Prostate gland (tissue), 2 donors: ENCODE results near the gene SH3PXD2B. TPM values are rescaled to one million over a fixed set of nuclear protein-coding genes. Genes with fewer than 3 reads are reported as not detected.

Source experiments
- DNase-seq: peaks from one replicate; pipeline ENCODE4 v3.0.0-alpha.2; 2019; ENCODE audit warnings: low spot score
- H3K27ac ChIP-seq, 2 donors: fragments of 200-600 bp; sonication (generic); 2 replicates each; pipeline ENCODE4 v1.5.1; 2017 to 2019
- H3K27me3 ChIP-seq: fragments of 200-600 bp; sonication (generic); replicated peaks from 2 replicates; pipeline ENCODE4 v1.5.1; 2019; ENCODE audit not compliant: insufficient read depth
- H3K36me3 ChIP-seq, 2 donors: fragments of 200-600 bp; sonication (generic); 1 replicate in 1 of 2; 2 replicates in 1 of 2; pipeline versions ENCODE4 v1.5.1 to v1.8.1; 2017 to 2019
- H3K4me1 ChIP-seq: fragments of 200-600 bp; sonication (generic); replicated peaks from 2 replicates; pipeline ENCODE4 v1.5.1; 2019
- H3K4me3 ChIP-seq, 2 donors: fragments of 200-600 bp; sonication (generic); 2 replicates each; pipeline ENCODE4 v1.5.1; 2017 to 2019
- H3K9me3 ChIP-seq: fragments of 200-600 bp; sonication (generic); 2 replicates; pipeline ENCODE4 v1.5.1; 2017
- CTCF ChIP-seq, 4 experiments: fragments of 200-600 bp in 2 of 4; fragments of 450-650 bp in 2 of 4; sonication (generic) in 2 of 4; IDR thresholded peaks; 1 replicate in 3 of 4; 2 replicates in 1 of 4; pipeline ENCODE4 v1.5.1; 2016 to 2019; ENCODE audit warnings: antibody characterized with exemption in 4 of 4, mild to moderate bottlenecking in 2 of 4, moderate library complexity in 2 of 4
- POLR2A ChIP-seq: fragments of 450-650 bp; IDR thresholded peaks from one replicate; pipeline ENCODE4 v1.6.1; 2016; ENCODE audit warnings: antibody characterized with exemption, mild to moderate bottlenecking
- POLR2AphosphoS5 ChIP-seq: sonication (generic); formaldehyde crosslinking; IDR thresholded peaks from one replicate; pipeline ENCODE4 v1.6.1; 2017; ENCODE audit warnings: antibody characterized with exemption
- WGBS: methylation state at CpG from one replicate; pipeline ENCODE4 v1.1.5; 2018; 5-methylcytosine and 5-hydroxymethylcytosine counted together
- intact Hi-C: fragments of 100-400 bp; cut with DNase I; formaldehyde crosslinking; loops from one replicate; pipeline ENCODE4 v1.14.2; 2022
- total RNA-seq, 2 donors: library from RNA; depleted of rRNA; stranded (reverse); fragments of >200 nt; gene quantifications; one replicate each; pipeline ENCODE4 v1.1.0, GENCODE V29; 2016

The SH3PXD2B gene
- total RNA-seq, 2 donors from 2014 or later: 15.8 to 38.0 TPM

GRCh38 chr5:172450861-172451695, 3.2 kb downstream of the SH3PXD2B start:
- 79% methylated on average over 7 of the region's 7 CpGs for WGBS
- no peak for TF ChIP-seq POLR2AphosphoS5
- TF ChIP-seq CTCF (IDR thresholded peaks at IDR 0.05): peak in 3 of 4 experiments; percentile 50 to 58 (median 58)
- no peak overlapping the region for H3K4me3 ChIP-seq
- no peaks in the 10 kb centered on the region for H3K36me3 ChIP-seq
- peaks cover 9% of the 10 kb centered on the region for H3K4me1 ChIP-seq
- H3K9me3 ChIP-seq: no peaks in the 10 kb centered on the region
- intact Hi-C loops: loop anchor here (5.0 to 10.0 kb wide), 2 partner anchors 39 to 166 kb away; partner anchors contain the start of gene UBTD2
- peak overlapping the region; percentile 81 to 85 for H3K27ac ChIP-seq
- DNase-seq: no peak
- H3K27me3 ChIP-seq: no peaks in the 10 kb centered on the region

GRCh38 chr5:172450453-172450852, 3.9 kb downstream of the SH3PXD2B start:
- Histone ChIP-seq H3K27me3 (no peaks in the 10 kb centered on the region), H3K36me3 (no peaks in the 10 kb centered on the region), H3K9me3 (no peaks in the 10 kb centered on the region), H3K4me1 (peaks cover 10% of the 10 kb centered on the region), H3K4me3 (no peak overlapping the region), H3K27ac (peak overlapping the region; percentile 81 to 85)
- intact Hi-C loops: loop anchor here (5.0 to 10.0 kb wide), 2 partner anchors 38 to 166 kb away; partner anchors contain the start of gene UBTD2
- TF ChIP-seq POLR2AphosphoS5: no peak
- DNase-seq: no peak
- 61% methylated on average over 6 of the region's 6 CpGs for WGBS

- Histone ChIP-seq H3K9me3 (no peaks in the 10 kb centered on the region), H3K27me3 (no peaks in the 10 kb centered on the region), H3K4me1 (peaks cover 6% of the 10 kb centered on the region), H3K4me3 (no peak overlapping the region), H3K27ac (peak overlapping the region in 1 of 2 donors; percentile 21), H3K36me3 (no peaks in the 10 kb centered on the region)
- 85% methylated on average over 5 of the region's 5 CpGs for WGBS
- no peak for DNase-seq
- no peak for TF ChIP-seq POLR2AphosphoS5
- TF ChIP-seq POLR2A: no peak
- no peak for TF ChIP-seq CTCF (IDR thresholded peaks at IDR 0.05)
- intact Hi-C loops: no loop called here
These were observed 5.3 kb downstream of the SH3PXD2B start for GRCh38 chr5:172448999-172449398.

GRCh38 chr5:172447646-172448365, 6.5 kb downstream of the SH3PXD2B start:
- no peak overlapping the region for H3K4me3 ChIP-seq
- H3K27me3 ChIP-seq: no peaks in the 10 kb centered on the region
- DNase-seq: no peak
- H3K9me3 ChIP-seq: no peaks in the 10 kb centered on the region
- TF ChIP-seq POLR2AphosphoS5: no peak
- no peaks in the 10 kb centered on the region for H3K36me3 ChIP-seq
- H3K27ac ChIP-seq: peak overlapping the region; percentile 58 to 64
- peaks cover 6% of the 10 kb centered on the region for H3K4me1 ChIP-seq
- intact Hi-C loops: no loop called here
- 85% methylated on average over 8 of the region's 8 CpGs for WGBS

GRCh38 chr5:172446336-172447051, 7.8 kb downstream of the SH3PXD2B start:
- intact Hi-C loops: no loop called here
- Histone ChIP-seq H3K27me3 (no peaks in the 10 kb centered on the region), H3K4me1 (peaks cover 6% of the 10 kb centered on the region), H3K36me3 (no peaks in the 10 kb centered on the region), H3K9me3 (no peaks in the 10 kb centered on the region), H3K4me3 (no peak overlapping the region), H3K27ac (peak overlapping the region; percentile 58 to 64)
- WGBS: 15% methylated on average over 16 of the region's 16 CpGs
- no peak for DNase-seq
- TF ChIP-seq POLR2A (no peak), CTCF (IDR thresholded peaks at IDR 0.05) (no peak), POLR2AphosphoS5 (peak; percentile 26)
